ENCODE data around the gene NTF4. TPM values are rescaled to one million over a fixed set of nuclear protein-coding genes. Genes with fewer than 3 reads are reported as not detected.
A peak's percentile ranks its signal among the peaks of the same experiment; 100 is the strongest.

NTF4 gene, protein sequence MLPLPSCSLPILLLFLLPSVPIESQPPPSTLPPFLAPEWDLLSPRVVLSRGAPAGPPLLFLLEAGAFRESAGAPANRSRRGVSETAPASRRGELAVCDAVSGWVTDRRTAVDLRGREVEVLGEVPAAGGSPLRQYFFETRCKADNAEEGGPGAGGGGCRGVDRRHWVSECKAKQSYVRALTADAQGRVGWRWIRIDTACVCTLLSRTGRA
- not detected for total RNA-seq
- not detected for polyA plus RNA-seq

DNA sequence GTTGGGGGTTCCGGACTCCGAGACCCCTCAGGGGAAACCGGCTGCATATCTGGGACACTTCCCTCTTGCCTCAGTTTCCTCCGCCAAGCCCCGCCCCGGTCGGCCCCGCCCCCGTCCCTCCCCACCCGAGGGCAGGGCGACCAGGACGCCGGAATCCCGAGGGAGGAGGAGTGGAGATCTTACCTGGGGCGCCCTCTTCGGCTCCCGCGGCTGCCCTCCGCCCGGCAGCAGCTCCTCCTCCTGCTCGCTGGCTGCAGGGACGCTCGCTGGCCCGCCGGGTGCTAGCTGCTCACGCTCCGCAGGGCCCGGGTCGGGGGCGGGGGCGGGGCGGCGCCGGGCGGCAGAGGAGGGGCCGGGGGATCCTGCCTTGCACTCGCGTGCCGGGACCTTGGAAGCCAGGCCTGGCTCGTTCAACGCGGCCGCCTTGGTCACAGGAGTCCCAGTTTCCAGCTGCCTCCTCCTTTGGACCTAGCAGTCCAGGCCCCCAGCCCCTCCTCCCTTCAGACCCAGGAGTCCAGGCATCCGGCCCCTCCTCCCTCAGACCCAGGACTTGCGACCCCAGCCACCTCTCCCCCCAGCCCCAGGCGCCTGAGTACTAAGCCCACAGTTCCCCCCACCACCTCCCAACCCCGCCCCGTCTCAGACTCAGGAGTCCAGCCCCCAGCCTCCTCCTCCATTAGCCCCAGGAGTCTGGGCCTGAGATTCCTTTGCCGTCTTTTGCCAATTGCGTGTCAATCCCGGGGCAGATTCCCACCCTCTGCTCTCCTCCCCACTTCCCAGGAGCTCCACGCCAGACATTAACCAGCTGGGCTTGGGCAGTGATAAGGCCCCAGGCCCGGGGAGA, at the start of gene NTF4:
NTF4 (minus strand) TSS at position 51 of the 844 bp plus-strand sequence. CDS start 2,821 bp downstream, outside the sequence.
- Histone ChIP-seq H3K4me1 (ENCODE audit: insufficient read depth, low read length) (no peaks in the 10 kb centered on the region), H3K27me3 (ENCODE audit: insufficient read depth, low read length, poor library complexity, severe bottlenecking) (peaks cover 14% of the 10 kb centered on the region), H3K9me3 (ENCODE audit: low read length) (no peaks in the 10 kb centered on the region), H3K36me3 (ENCODE audit: insufficient read depth, low read length) (no peaks in the 10 kb centered on the region), H3K27ac (ENCODE audit: low read depth, low read length) (no peak within 1 kb of the TSS), H3K4me3 (ENCODE audit: low read length) (no peak within 1 kb of the TSS)
- DNase-seq = no peak
- H3K27ac Mint-ChIP-seq = peak within 1 kb of the TSS in 1 of 8 donors; percentile 72
- H3K9me3 Mint-ChIP-seq = peaks cover 0 to 3% (median 2%) of the 10 kb centered on the region in 5 donors
- H3K4me1 Mint-ChIP-seq = peaks cover 0 to 3% (median 0%) of the 10 kb centered on the region in 3 donors
- peaks cover 0 to 3% (median 0%) of the 10 kb centered on the region in 3 donors for H3K36me3 Mint-ChIP-seq
- CTCF ChIA-PET = no interaction called here
- POLR2A ChIA-PET = no interaction called here
- peak within 1 kb of the TSS in 1 of 7 donors; percentile 9 for H3K4me3 Mint-ChIP-seq
- H3K27me3 Mint-ChIP-seq = peaks cover 57 to 70% of the 10 kb centered on the region in 2 donors

DNA sequence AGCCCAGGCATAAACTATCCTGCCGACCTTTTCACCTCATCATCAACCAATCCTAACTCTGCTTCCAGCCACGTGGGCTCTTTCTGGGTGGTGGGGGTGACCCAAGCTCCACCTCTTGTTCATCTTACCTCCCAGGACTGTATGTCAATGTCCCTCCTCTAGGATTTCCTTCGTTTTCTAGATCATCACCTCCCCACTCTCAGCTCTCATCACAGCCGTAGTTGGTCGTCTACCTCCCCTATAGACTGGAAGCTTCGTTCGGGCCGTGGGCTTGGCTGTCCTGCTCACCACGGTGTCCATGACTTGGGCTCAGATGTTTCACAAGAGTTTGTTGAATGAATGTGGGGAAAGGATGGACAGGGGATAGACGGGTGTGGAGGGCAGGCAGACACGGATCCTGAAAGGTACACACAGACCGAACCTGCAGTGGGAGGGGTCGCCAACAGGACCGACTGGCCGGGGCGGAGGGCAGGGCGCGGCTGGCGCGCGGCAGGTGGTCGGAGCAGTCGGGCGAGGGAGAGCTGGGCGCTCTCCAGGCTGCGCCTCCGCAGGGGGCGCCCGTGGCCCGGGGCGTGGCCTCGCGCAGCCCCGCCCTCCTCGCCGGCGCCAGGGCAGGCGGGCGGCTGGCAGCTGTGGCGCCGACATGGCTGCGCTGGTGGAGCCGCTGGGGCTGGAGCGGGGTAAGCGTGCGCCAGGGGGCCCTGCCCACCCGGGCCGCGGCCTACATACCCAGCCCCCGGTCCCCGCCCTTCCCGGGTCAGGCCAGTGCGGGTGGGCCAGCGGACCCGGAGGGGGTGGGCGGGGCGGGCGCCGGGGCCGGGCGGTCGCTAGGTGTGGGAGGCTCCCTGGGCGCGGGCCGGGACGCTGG, 49.4 kb upstream of the NTF4 start, which contains the start of gene LIN7B:
LIN7B (plus strand) TSS at position 609 of the 868 bp plus-strand sequence; CDS start at position 644, 35 bp downstream.
- POLR2A ChIA-PET = interaction anchor here (0.5 to 2.4 kb wide), 5 partner anchors 8 to 26 kb away, joined by 3 to 15 read pairs (median 3); no protein-coding TSS in a partner anchor
- Histone ChIP-seq H3K4me1 (ENCODE audit: insufficient read depth, low read length) (peaks cover 18% of the 10 kb centered on the region), H3K27ac (ENCODE audit: low read depth, low read length) (peak within 1 kb of the TSS; percentile 47), H3K36me3 (ENCODE audit: insufficient read depth, low read length) (no peaks in the 10 kb centered on the region), H3K9me3 (ENCODE audit: low read length) (no peaks in the 10 kb centered on the region), H3K4me3 (ENCODE audit: low read length) (peak within 1 kb of the TSS; percentile 62), H3K27me3 (ENCODE audit: insufficient read depth, low read length, poor library complexity, severe bottlenecking) (no peaks in the 10 kb centered on the region)
- peak; percentile 72 to 83 (median 82) for DNase-seq
- peaks cover 34 to 47% (median 41%) of the 10 kb centered on the region in 3 donors for H3K4me1 Mint-ChIP-seq
- peak within 1 kb of the TSS; percentile 82 to 91 (median 87) for H3K4me3 Mint-ChIP-seq
- CTCF ChIA-PET = interaction anchor here (0.9 to 3.5 kb wide), 16 partner anchors 8 to 142 kb away, joined by 3 to 19 read pairs (median 6); partner anchors contain the start of genes GYS1 and RUVBL2
- no peaks in the 10 kb centered on the region for H3K27me3 Mint-ChIP-seq
- H3K36me3 Mint-ChIP-seq = peaks cover 0 to 7% (median 0%) of the 10 kb centered on the region in 3 donors
- H3K9me3 Mint-ChIP-seq = no peaks in the 10 kb centered on the region
- peak within 1 kb of the TSS; percentile 60 to 93 (median 86) for H3K27ac Mint-ChIP-seq

DNA sequence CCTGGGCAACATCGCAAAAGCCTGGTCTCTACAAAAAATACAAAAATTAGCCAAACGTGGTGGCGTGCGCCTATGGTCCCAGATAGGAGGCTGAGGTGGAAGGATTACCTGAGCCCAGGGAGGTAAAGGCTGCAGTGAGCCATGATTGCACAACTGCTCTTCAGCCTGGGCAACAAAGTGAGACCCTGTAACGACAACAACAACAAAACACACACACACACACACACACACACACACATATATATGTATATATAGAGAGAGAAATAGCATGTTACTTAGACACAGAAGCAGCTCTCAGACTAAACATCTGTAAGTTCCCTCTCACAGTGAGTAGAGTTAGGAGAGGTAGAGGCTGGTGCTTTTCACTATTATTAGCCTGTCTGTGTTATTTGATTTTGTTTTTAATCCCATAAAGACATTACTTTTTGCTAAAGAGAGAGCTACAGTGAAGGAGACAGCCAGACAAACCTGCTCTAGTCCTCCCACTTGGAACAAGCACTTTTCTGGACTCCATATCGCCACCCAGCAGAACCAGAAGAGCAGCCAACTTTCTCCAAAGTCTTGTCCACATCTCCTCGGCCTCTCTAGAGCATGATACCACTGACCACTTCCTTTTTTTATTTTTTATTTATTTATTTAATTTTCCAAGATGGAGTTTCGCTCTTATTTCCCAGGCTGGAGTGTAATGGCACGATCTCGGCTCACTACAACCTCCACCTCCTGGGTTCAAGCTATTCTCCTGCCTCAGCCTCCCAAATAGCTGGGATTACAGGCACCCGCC, 46.8 kb upstream of the NTF4 start:
- H3K9me3 ChIP-seq (ENCODE audit: low read length) = no peaks in the 10 kb centered on the region
- H3K4me1 Mint-ChIP-seq = peaks cover 19 to 23% (median 20%) of the 10 kb centered on the region in 3 donors
- no peaks in the 10 kb centered on the region for H3K27me3 ChIP-seq (ENCODE audit: insufficient read depth, low read length, poor library complexity, severe bottlenecking)
- peaks cover 5% of the 10 kb centered on the region for H3K36me3 ChIP-seq (ENCODE audit: insufficient read depth, low read length)
- CTCF ChIA-PET = no interaction called here
- no peaks in the 10 kb centered on the region for H3K27me3 Mint-ChIP-seq
- H3K9me3 Mint-ChIP-seq = no peaks in the 10 kb centered on the region
- H3K27ac Mint-ChIP-seq = peak overlapping the region in 1 of 8 donors; percentile 53
- no peak for DNase-seq
- peaks cover 5 to 31% (median 6%) of the 10 kb centered on the region in 3 donors for H3K36me3 Mint-ChIP-seq
- no peak overlapping the region for H3K27ac ChIP-seq (ENCODE audit: low read depth, low read length)
- peak overlapping the region in 2 of 7 donors; percentile 46 to 55 for H3K4me3 Mint-ChIP-seq
- POLR2A ChIA-PET = no interaction called here
- no peak overlapping the region for H3K4me3 ChIP-seq (ENCODE audit: low read length)
- H3K4me1 ChIP-seq (ENCODE audit: insufficient read depth, low read length) = peaks cover 10% of the 10 kb centered on the region

DNA sequence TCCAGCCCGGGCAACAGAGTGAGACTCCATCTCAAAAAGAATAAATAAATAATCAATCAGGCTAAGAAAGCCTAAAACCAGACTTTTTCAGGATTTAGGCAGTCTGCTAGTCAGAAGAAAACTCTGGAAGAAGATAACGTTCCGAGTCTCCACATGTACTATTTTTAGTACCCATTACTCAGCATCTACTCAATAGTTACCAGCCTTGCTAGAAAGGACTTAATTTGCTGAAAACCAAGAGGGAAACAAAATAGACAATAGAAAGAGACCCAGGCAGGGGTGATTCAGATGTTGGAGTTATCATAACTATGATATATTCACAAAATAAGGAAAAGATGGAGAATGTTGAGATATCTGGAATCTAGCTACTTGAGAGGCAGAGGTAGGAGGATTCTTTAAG, 45.9 kb upstream of the NTF4 start:
- no peaks in the 10 kb centered on the region for H3K9me3 ChIP-seq (ENCODE audit: low read length)
- ChIA-PET CTCF (no interaction called here), POLR2A (no interaction called here)
- H3K36me3 ChIP-seq (ENCODE audit: insufficient read depth, low read length) = peaks cover 11% of the 10 kb centered on the region
- Mint-ChIP-seq H3K9me3 (no peaks in the 10 kb centered on the region), H3K4me1 (peaks cover 16 to 19% (median 16%) of the 10 kb centered on the region in 3 donors), H3K36me3 (peaks cover 5 to 36% (median 9%) of the 10 kb centered on the region in 3 donors), H3K4me3 (peak overlapping the region in 1 of 7 donors; percentile 49), H3K27me3 (no peaks in the 10 kb centered on the region), H3K27ac (peak overlapping the region in 3 of 8 donors; percentile 82 to 86 (median 82))
- no peak overlapping the region for H3K27ac ChIP-seq (ENCODE audit: low read depth, low read length)
- H3K4me1 ChIP-seq (ENCODE audit: insufficient read depth, low read length) = peaks cover 10% of the 10 kb centered on the region
- no peak overlapping the region for H3K4me3 ChIP-seq (ENCODE audit: low read length)
- no peaks in the 10 kb centered on the region for H3K27me3 ChIP-seq (ENCODE audit: insufficient read depth, low read length, poor library complexity, severe bottlenecking)
- no peak for DNase-seq

DNA sequence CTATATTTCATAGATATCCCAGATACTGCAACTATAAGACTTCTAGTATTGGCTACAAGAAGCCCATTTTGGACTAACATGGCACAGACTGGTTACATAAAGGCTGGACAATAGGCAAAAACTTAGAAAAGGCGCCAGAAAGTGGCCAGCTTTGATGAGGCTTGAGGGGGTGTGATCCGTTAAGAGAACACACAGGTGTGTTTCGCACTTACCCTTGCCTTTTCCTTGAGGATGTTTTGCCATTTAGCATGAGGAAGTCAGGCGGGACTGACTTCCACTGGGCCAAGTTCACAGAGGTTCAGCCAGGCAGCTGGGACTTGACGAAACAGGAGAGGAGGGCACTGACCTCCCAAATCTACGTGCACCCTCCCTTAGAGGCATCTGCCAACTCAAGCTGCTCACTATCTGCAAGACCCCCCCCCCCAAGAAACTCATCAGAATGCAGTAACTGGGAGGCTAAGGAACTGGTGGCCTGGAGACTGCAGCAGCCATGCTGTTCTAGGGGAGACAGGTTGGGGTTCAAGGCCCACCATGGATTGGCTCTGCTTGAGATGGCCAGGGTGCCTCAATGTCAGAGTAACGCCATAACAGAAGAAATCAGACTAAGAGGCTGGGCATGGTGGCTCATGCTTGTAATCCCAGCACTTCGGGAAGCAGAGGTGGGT, 45.1 kb upstream of the NTF4 start:
- ChIA-PET CTCF (interaction anchor here (1.1 kb wide), 1 partner anchor 12 kb away, joined by 5 read pairs; no protein-coding TSS in a partner anchor), POLR2A (no interaction called here)
- H3K27ac Mint-ChIP-seq = peak overlapping the region in 1 of 8 donors; percentile 14
- no peaks in the 10 kb centered on the region for H3K27me3 Mint-ChIP-seq
- Histone ChIP-seq H3K27me3 (ENCODE audit: insufficient read depth, low read length, poor library complexity, severe bottlenecking) (no peaks in the 10 kb centered on the region), H3K9me3 (ENCODE audit: low read length) (no peaks in the 10 kb centered on the region), H3K4me3 (ENCODE audit: low read length) (no peak overlapping the region), H3K36me3 (ENCODE audit: insufficient read depth, low read length) (peaks cover 14% of the 10 kb centered on the region), H3K4me1 (ENCODE audit: insufficient read depth, low read length) (peaks cover 6% of the 10 kb centered on the region), H3K27ac (ENCODE audit: low read depth, low read length) (no peak overlapping the region)
- DNase-seq = no peak
- peak overlapping the region in 1 of 7 donors; percentile 49 for H3K4me3 Mint-ChIP-seq
- peaks cover 5 to 45% (median 12%) of the 10 kb centered on the region in 3 donors for H3K36me3 Mint-ChIP-seq
- no peaks in the 10 kb centered on the region for H3K9me3 Mint-ChIP-seq
- peaks cover 11 to 14% (median 12%) of the 10 kb centered on the region in 3 donors for H3K4me1 Mint-ChIP-seq

DNA sequence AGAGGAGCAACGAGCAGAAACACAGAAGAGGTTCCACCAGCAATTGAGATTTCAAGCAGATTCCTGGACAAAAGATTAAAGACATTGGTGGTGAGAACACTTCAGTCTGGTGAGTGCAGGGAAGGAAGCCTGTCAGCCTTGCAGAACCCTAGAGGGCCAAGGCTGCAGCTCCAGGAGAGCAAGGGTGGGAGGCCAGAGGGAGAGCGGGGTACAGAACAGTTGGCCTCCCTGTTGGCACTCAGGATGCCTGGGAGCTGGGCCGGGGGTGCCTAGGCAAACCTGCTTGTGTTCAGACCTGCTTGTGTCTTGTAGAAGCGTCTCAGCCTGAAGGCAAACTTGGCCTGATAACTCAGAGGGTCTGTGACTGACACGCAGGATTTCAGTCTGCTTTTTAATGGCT, 44.4 kb upstream of the NTF4 start:
- POLR2A ChIA-PET = no interaction called here
- Mint-ChIP-seq H3K27me3 (no peaks in the 10 kb centered on the region), H3K4me1 (peaks cover 10 to 14% (median 11%) of the 10 kb centered on the region in 3 donors), H3K4me3 (peak overlapping the region in 1 of 7 donors; percentile 23), H3K36me3 (peaks cover 5 to 50% (median 12%) of the 10 kb centered on the region in 3 donors), H3K27ac (peak overlapping the region in 4 of 8 donors; percentile 7 to 73 (median 34)), H3K9me3 (no peaks in the 10 kb centered on the region)
- DNase-seq = no peak
- H3K9me3 ChIP-seq (ENCODE audit: low read length) = no peaks in the 10 kb centered on the region
- peaks cover 6% of the 10 kb centered on the region for H3K4me1 ChIP-seq (ENCODE audit: insufficient read depth, low read length)
- H3K4me3 ChIP-seq (ENCODE audit: low read length) = no peak overlapping the region
- H3K36me3 ChIP-seq (ENCODE audit: insufficient read depth, low read length) = peaks cover 14% of the 10 kb centered on the region
- CTCF ChIA-PET = interaction anchor here (1.1 kb wide), 1 partner anchor 11 kb away, joined by 5 read pairs; no protein-coding TSS in a partner anchor
- no peaks in the 10 kb centered on the region for H3K27me3 ChIP-seq (ENCODE audit: insufficient read depth, low read length, poor library complexity, severe bottlenecking)
- no peak overlapping the region for H3K27ac ChIP-seq (ENCODE audit: low read depth, low read length)
